AG08395 (cell line): ENCODE results near the gene CHST4.
A peak's percentile ranks its signal among the peaks of the same experiment; 100 is the strongest.
"Not testable (repeated sequence)": the region's sequence is repeated elsewhere in the genome, so short reads cannot be mapped to it uniquely, and the experiment has no call there.

Experiments
- DNase-seq: peaks from one replicate; pipeline ENCODE4 v3.0.0; 2012; ENCODE audit warnings: mixed read lengths, low spot score

The CHST4 gene

GRCh38 chr16:71524566-71525553 lies 1.4 kb upstream of the CHST4 start:
- no peak for DNase-seq

GRCh38 chr16:71528257-71528656 lies 2.0 kb downstream of the CHST4 start:
- DNase-seq = no peak

- DNase-seq = no peak
Observed at GRCh38 chr16:71528863-71529262, 2.6 kb downstream of the CHST4 start.

- DNase-seq = no peak
Observed at GRCh38 chr16:71532366-71532765, 6.1 kb downstream of the CHST4 start.

GRCh38 chr16:71536752-71537499 lies 10.7 kb downstream of the CHST4 start:
- no peak for DNase-seq

GRCh38 chr16:71537643-71538042 lies 11.4 kb downstream of the CHST4 start:
- peak; percentile 39 for DNase-seq

- peak; percentile 52 for DNase-seq
Observed at GRCh38 chr16:71542377-71542776, 16.2 kb downstream of the CHST4 start.

- no peak for DNase-seq
Observed at GRCh38 chr16:71547168-71547567, 20.9 kb downstream of the CHST4 start.

GRCh38 chr16:71552698-71553503 lies 26.7 kb downstream of the CHST4 start:
- no peak for DNase-seq

- DNase-seq = no peak
Observed at GRCh38 chr16:71555230-71555891, 29.1 kb downstream of the CHST4 start.

- no peak for DNase-seq
Observed at GRCh38 chr16:71557299-71557698, 31.1 kb downstream of the CHST4 start.

GRCh38 chr16:71557954-71558582 lies 31.8 kb downstream of the CHST4 start:
- DNase-seq = no peak

- DNase-seq = no peak
Observed at GRCh38 chr16:71559855-71560254, 33.6 kb downstream of the CHST4 start.

- not testable (repeated sequence) for DNase-seq
Observed at GRCh38 chr16:71561886-71562285, 35.7 kb downstream of the CHST4 start.

- no peak for DNase-seq
Observed at GRCh38 chr16:71562552-71562951, 36.3 kb downstream of the CHST4 start.

- no peak for DNase-seq
Observed at GRCh38 chr16:71564335-71564967, 38.2 kb downstream of the CHST4 start.

- DNase-seq = no peak
Observed at GRCh38 chr16:71565812-71566700, 39.8 kb downstream of the CHST4 start.

GRCh38 chr16:71567931-71568330 lies 41.7 kb downstream of the CHST4 start:
- no peak for DNase-seq

- no peak for DNase-seq
Observed at GRCh38 chr16:71568551-71568950, 42.3 kb downstream of the CHST4 start.

GRCh38 chr16:71569621-71570020 lies 43.4 kb downstream of the CHST4 start:
- DNase-seq = no peak
